Tibial nerve (tissue), 4 donors: ENCODE measurements around the gene SMCO4. TPM values are rescaled to one million over a fixed set of nuclear protein-coding genes. Genes with fewer than 3 reads are reported as not detected.

Experiments used
- DNase-seq, 2 donors: peaks; one replicate each; pipeline ENCODE4 v3.0.0-alpha.2; 2019; ENCODE audit warnings: low spot score in 2 of 2
- H3K27ac ChIP-seq, 4 donors: fragments of 200-600 bp; sonication (generic) in 3 of 4; one replicate each; pipeline ENCODE4 v1.5.1; 2017 to 2019; ENCODE audit warnings: mild to moderate bottlenecking in 1 of 4
- H3K27me3 ChIP-seq, 2 donors: fragments of 200-600 bp; sonication (generic) in 1 of 2; one replicate each; pipeline versions ENCODE4 v1.5.1 to v1.6.0; 2017 to 2019
- H3K36me3 ChIP-seq, 3 donors: fragments of 200-600 bp; sonication (generic); one replicate each; pipeline ENCODE4 v1.5.1; 2018 to 2019
- H3K4me1 ChIP-seq, 4 donors: fragments of 200-600 bp; sonication (generic) in 3 of 4; one replicate each; pipeline ENCODE4 v1.5.1; 2017 to 2019
- H3K4me3 ChIP-seq, 4 donors: fragments of 200-600 bp; sonication (generic) in 3 of 4; one replicate each; pipeline ENCODE4 v1.5.1; 2017 to 2019; ENCODE audit warnings: mild to moderate bottlenecking in 1 of 4, moderate library complexity in 1 of 4
- H3K9me3 ChIP-seq, 4 donors: fragments of 200-600 bp; sonication (generic) in 3 of 4; one replicate each; pipeline ENCODE4 v1.5.1; 2017 to 2019
- CTCF ChIP-seq, 5 experiments: fragments of 200-600 bp in 3 of 5; fragments of 450-650 bp in 2 of 5; sonication (generic) in 3 of 5; IDR thresholded peaks; one replicate each; pipeline ENCODE4 v1.5.1; 2016 to 2019; ENCODE audit warnings: antibody characterized with exemption in 5 of 5, mild to moderate bottlenecking in 3 of 5, moderate library complexity in 2 of 5
- EP300 ChIP-seq, 2 donors: sonication (generic); formaldehyde crosslinking; IDR thresholded peaks; one replicate each; pipeline ENCODE4 v1.6.1; 2017; ENCODE audit warnings: antibody characterized with exemption in 2 of 2, mild to moderate bottlenecking in 1 of 2
- POLR2A ChIP-seq, 2 donors: fragments of 450-650 bp; IDR thresholded peaks; one replicate each; pipeline ENCODE4 v1.6.1; 2017; ENCODE audit warnings: antibody characterized with exemption in 2 of 2, mild to moderate bottlenecking in 2 of 2, moderate library complexity in 2 of 2
- WGBS, 2 donors: methylation state at CpG; one replicate each; pipeline ENCODE4 v1.1.5; 2018; 5-methylcytosine and 5-hydroxymethylcytosine counted together
- total RNA-seq, 4 donors: library from RNA; depleted of rRNA; stranded (reverse); fragments of >200 nt; gene quantifications; one replicate each; pipeline ENCODE4 v1.1.0, GENCODE V29; 2016

Gene SMCO4
- total RNA-seq, 4 donors from 2014 or later = 3.7 to 13.8 (median 7.6) TPM

- 91 to 98% methylated on average over 1 of the region's 1 CpG for WGBS, 2 donors
- Histone ChIP-seq H3K4me1 (peaks cover 0 to 15% (median 0%) of the 10 kb centered on the region in 4 donors), H3K4me3 (no peak overlapping the region), H3K27ac (no peak overlapping the region), H3K27me3 (no peaks in the 10 kb centered on the region), H3K9me3 (no peaks in the 10 kb centered on the region), H3K36me3 (peaks cover 0 to 8% (median 0%) of the 10 kb centered on the region in 3 donors)
- TF ChIP-seq POLR2A (IDR thresholded peaks at IDR 0.05) = no peak
- TF ChIP-seq CTCF (IDR thresholded peaks at IDR 0.05) = no peak
- TF ChIP-seq EP300 (IDR thresholded peaks at IDR 0.05) = no peak
- DNase-seq = no peak
These were observed 62.4 kb downstream of the SMCO4 start for GRCh38 chr11:93480756-93481155.

GRCh38 chr11:93480256-93480655, 62.9 kb downstream of the SMCO4 start:
- TF ChIP-seq EP300 (IDR thresholded peaks at IDR 0.05) (no peak), POLR2A (IDR thresholded peaks at IDR 0.05) (no peak), CTCF (IDR thresholded peaks at IDR 0.05) (no peak)
- peaks cover 0 to 15% (median 0%) of the 10 kb centered on the region in 4 donors for H3K4me1 ChIP-seq
- 96 to 97% methylated on average over 6 of the region's 6 CpGs for WGBS, 2 donors
- no peaks in the 10 kb centered on the region for H3K27me3 ChIP-seq
- peaks cover 0 to 8% (median 0%) of the 10 kb centered on the region in 3 donors for H3K36me3 ChIP-seq
- no peak for DNase-seq
- no peak overlapping the region for H3K4me3 ChIP-seq
- H3K9me3 ChIP-seq = peaks cover 0 to 5% (median 0%) of the 10 kb centered on the region in 4 donors
- peak overlapping the region in 1 of 4 donors; percentile 6 for H3K27ac ChIP-seq

- TF ChIP-seq CTCF (IDR thresholded peaks at IDR 0.05) (no peak), POLR2A (IDR thresholded peaks at IDR 0.05) (no peak), EP300 (IDR thresholded peaks at IDR 0.05) (no peak)
- DNase-seq = no peak
- Histone ChIP-seq H3K9me3 (peaks cover 0 to 8% (median 0%) of the 10 kb centered on the region in 4 donors), H3K27me3 (no peaks in the 10 kb centered on the region), H3K36me3 (peaks cover 0 to 8% (median 0%) of the 10 kb centered on the region in 3 donors), H3K4me1 (peaks cover 0 to 10% (median 0%) of the 10 kb centered on the region in 4 donors), H3K4me3 (no peak overlapping the region), H3K27ac (no peak overlapping the region)
- WGBS, 2 donors = 95 to 96% methylated on average over 19 of the region's 19 CpGs
These were observed 64.3 kb downstream of the SMCO4 start for GRCh38 chr11:93478841-93479240.

- Histone ChIP-seq H3K27me3 (no peaks in the 10 kb centered on the region), H3K36me3 (peaks cover 0 to 8% (median 0%) of the 10 kb centered on the region in 3 donors), H3K4me3 (no peak overlapping the region), H3K9me3 (peaks cover 0 to 8% (median 0%) of the 10 kb centered on the region in 4 donors), H3K27ac (no peak overlapping the region), H3K4me1 (peaks cover 0 to 10% (median 0%) of the 10 kb centered on the region in 4 donors)
- TF ChIP-seq CTCF (IDR thresholded peaks at IDR 0.05) (no peak), EP300 (IDR thresholded peaks at IDR 0.05) (no peak), POLR2A (IDR thresholded peaks at IDR 0.05) (no peak)
- no peak for DNase-seq
- 44 to 67% methylated on average over 11 of the region's 11 CpGs for WGBS, 2 donors
These were observed 65.4 kb downstream of the SMCO4 start for GRCh38 chr11:93477684-93478234.

GRCh38 chr11:93476796-93477195, 66.4 kb downstream of the SMCO4 start:
- Histone ChIP-seq H3K4me1 (peaks cover 0 to 6% (median 0%) of the 10 kb centered on the region in 4 donors), H3K4me3 (no peak overlapping the region), H3K36me3 (peaks cover 0 to 8% (median 0%) of the 10 kb centered on the region in 3 donors), H3K27ac (no peak overlapping the region), H3K9me3 (peaks cover 0 to 8% (median 0%) of the 10 kb centered on the region in 4 donors), H3K27me3 (no peaks in the 10 kb centered on the region)
- DNase-seq = no peak
- no peak for TF ChIP-seq CTCF (IDR thresholded peaks at IDR 0.05)
- no peak for TF ChIP-seq EP300 (IDR thresholded peaks at IDR 0.05)
- TF ChIP-seq POLR2A (IDR thresholded peaks at IDR 0.05) = no peak
- WGBS, 2 donors = 87% methylated on average over 3 of the region's 3 CpGs
